Gastroesophageal sphincter (tissue), 4 donors: ENCODE measurements around the gene GPAT2. TPM values are rescaled to one million over a fixed set of nuclear protein-coding genes. Genes with fewer than 3 reads are reported as not detected.
"Not testable (repeated sequence)": the region's sequence is repeated elsewhere in the genome, so short reads cannot be mapped to it uniquely, and the experiment has no call there.

Experiments used
- ATAC-seq: fragments of 150-250 bp; one replicate; pipeline ENCODE4 v1.9.1; 2016; ENCODE audit warnings: mild to moderate bottlenecking, moderate library complexity
- H3K27ac ChIP-seq, 4 donors: fragments of 200-600 bp; sonication (generic) in 3 of 4; 1 replicate in 3 of 4; 2 replicates in 1 of 4; pipeline ENCODE4 v1.5.1; 2016 to 2019
- H3K27me3 ChIP-seq: fragments of 200-600 bp; sonication (generic); one replicate; pipeline ENCODE4 v1.5.1; 2019
- H3K36me3 ChIP-seq, 2 donors: fragments of 200-600 bp; sonication (generic); one replicate each; pipeline ENCODE4 v1.5.1; 2019; ENCODE audit warnings: control low read depth in 1 of 2
- H3K4me1 ChIP-seq, 3 donors: fragments of 200-600 bp; sonication (generic); 1 replicate in 2 of 3; 2 replicates in 1 of 3; pipeline ENCODE4 v1.5.1; 2016 to 2019; ENCODE audit warnings: control low read depth in 2 of 3
- H3K4me3 ChIP-seq, 2 donors: fragments of 200-600 bp; sonication (generic); one replicate each; pipeline ENCODE4 v1.5.1; 2019; ENCODE audit warnings: mild to moderate bottlenecking in 1 of 2, moderate library complexity in 1 of 2
- H3K9me3 ChIP-seq, 3 donors: fragments of 200-600 bp; sonication (generic); one replicate each; pipeline ENCODE4 v1.5.1; 2017 to 2019; ENCODE audit warnings: control low read depth in 2 of 3
- CTCF ChIP-seq, 4 experiments: fragments of 200-600 bp in 2 of 4; fragments of 450-650 bp in 2 of 4; sonication (generic) in 1 of 4; IDR thresholded peaks; one replicate each; pipeline ENCODE4 v1.5.1; 2017 to 2019; ENCODE audit warnings: antibody characterized with exemption in 4 of 4, mild to moderate bottlenecking in 2 of 4, moderate library complexity in 2 of 4
- EP300 ChIP-seq: sonication (generic); formaldehyde crosslinking; IDR thresholded peaks from one replicate; pipeline ENCODE4 v1.6.1; 2017; ENCODE audit warnings: antibody characterized with exemption, mild to moderate bottlenecking
- POLR2A ChIP-seq, 2 donors: fragments of 450-650 bp; IDR thresholded peaks; one replicate each; pipeline ENCODE4 v1.6.1; 2017; ENCODE audit warnings: antibody characterized with exemption in 2 of 2, mild to moderate bottlenecking in 2 of 2, moderate library complexity in 1 of 2
- POLR2AphosphoS5 ChIP-seq: sonication (generic); formaldehyde crosslinking; IDR thresholded peaks from one replicate; pipeline ENCODE4 v1.6.1; 2017; ENCODE audit warnings: antibody characterized with exemption
- WGBS, 2 donors: methylation state at CpG; one replicate each; pipeline ENCODE4 v1.1.5; 2018; ENCODE audit warnings: low coverage in 1 of 2; 5-methylcytosine and 5-hydroxymethylcytosine counted together
- total RNA-seq, 4 donors: library from RNA; depleted of rRNA; stranded (reverse); fragments of >200 nt; gene quantifications; one replicate each; pipeline ENCODE4 v1.1.0, GENCODE V29; 2016

GPAT2 gene, protein sequence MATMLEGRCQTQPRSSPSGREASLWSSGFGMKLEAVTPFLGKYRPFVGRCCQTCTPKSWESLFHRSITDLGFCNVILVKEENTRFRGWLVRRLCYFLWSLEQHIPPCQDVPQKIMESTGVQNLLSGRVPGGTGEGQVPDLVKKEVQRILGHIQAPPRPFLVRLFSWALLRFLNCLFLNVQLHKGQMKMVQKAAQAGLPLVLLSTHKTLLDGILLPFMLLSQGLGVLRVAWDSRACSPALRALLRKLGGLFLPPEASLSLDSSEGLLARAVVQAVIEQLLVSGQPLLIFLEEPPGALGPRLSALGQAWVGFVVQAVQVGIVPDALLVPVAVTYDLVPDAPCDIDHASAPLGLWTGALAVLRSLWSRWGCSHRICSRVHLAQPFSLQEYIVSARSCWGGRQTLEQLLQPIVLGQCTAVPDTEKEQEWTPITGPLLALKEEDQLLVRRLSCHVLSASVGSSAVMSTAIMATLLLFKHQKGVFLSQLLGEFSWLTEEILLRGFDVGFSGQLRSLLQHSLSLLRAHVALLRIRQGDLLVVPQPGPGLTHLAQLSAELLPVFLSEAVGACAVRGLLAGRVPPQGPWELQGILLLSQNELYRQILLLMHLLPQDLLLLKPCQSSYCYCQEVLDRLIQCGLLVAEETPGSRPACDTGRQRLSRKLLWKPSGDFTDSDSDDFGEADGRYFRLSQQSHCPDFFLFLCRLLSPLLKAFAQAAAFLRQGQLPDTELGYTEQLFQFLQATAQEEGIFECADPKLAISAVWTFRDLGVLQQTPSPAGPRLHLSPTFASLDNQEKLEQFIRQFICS
- total RNA-seq = 1 to 10 TPM; 1.9 to 8.4 (median 3.9) TPM

DNA sequence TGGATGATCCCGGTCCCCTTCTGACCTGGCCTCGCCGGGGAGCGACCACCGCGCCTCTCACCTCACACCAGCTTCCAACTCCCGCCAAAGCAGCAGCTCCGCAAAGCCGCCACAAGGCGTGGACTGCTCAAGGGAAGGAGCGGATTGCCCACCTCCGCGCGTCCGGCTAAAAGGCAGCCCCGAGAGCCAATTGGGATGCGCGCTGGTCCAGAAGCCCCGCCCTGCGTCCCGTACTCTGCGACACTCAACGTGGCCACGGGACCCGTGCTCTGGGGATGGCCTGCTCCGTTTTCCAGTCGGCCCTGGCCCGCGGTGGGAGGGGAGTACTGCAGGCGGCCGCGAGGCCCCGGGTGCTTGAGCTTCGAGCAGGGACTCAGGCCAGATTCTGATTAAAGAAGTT lies at the start of gene GPAT2:
TSS of gene GPAT2 (minus strand) at position 125 of the 400 bp plus-strand sequence. CDS start 2,557 bp downstream, outside the sequence.
- WGBS, 2 donors = no CpG with 5 or more reads among the region's 34 CpGs
- H3K9me3 ChIP-seq, H3K27ac ChIP-seq, H3K4me3 ChIP-seq, ATAC-seq, H3K36me3 ChIP-seq, H3K27me3 ChIP-seq, H3K4me1 ChIP-seq: not testable (repeated sequence)

DNA sequence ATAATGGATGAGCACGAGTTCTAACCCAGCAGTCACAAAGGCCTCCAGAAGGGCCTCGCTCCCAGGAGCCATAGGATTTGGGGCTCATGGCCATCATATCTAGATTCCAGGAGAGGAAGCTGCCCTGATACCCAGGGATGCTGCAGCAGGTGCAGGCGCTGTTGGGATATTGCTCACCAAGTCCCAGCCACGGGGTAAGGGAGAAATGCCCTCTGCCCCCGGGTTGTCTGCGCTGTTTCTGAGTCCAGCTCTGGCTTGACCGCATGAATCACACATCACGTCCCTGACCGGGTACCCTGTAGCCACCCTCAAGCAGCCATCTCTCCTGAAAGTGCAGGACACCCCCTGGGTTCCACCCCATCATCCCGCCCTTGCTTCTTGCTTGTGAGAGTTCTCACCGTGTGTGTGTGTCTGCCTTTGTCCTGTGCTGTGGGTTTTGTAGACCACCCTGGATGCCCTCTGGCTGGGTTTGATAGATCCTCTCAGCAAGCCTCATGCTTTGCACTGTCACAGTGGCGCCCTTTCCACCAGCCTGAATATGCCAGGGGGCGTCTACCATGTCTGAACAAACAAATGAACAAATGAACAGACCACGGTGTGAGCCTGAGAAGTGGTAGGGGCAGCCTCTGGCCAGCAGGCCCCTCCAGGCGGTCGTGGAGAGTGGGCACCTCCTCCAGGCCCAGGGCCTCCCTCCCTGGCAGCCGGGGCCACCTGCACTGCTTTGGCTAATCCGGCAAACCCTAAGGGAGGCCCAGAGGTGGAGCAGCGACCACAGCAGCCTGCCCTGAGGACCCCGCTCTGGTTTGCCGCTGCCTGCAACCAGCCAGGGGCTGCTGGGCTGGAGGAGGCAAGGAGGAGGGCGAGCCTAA lies 49.5 kb upstream of the GPAT2 start:
- Histone ChIP-seq H3K27ac (no peak overlapping the region), H3K4me1 (peaks cover 0 to 16% (median 0%) of the 10 kb centered on the region in 3 donors), H3K9me3 (no peaks in the 10 kb centered on the region), H3K4me3 (no peak overlapping the region), H3K36me3 (no peaks in the 10 kb centered on the region), H3K27me3 (peaks cover 10% of the 10 kb centered on the region)
- TF ChIP-seq POLR2A (IDR thresholded peaks at IDR 0.05) (no peak), EP300 (no peak), CTCF (IDR thresholded peaks at IDR 0.05) (no peak), POLR2AphosphoS5 (no peak)
- 92 to 100% methylated on average over 6 to 7 of the region's 22 CpGs for WGBS, 2 donors
- ATAC-seq = no peak

DNA sequence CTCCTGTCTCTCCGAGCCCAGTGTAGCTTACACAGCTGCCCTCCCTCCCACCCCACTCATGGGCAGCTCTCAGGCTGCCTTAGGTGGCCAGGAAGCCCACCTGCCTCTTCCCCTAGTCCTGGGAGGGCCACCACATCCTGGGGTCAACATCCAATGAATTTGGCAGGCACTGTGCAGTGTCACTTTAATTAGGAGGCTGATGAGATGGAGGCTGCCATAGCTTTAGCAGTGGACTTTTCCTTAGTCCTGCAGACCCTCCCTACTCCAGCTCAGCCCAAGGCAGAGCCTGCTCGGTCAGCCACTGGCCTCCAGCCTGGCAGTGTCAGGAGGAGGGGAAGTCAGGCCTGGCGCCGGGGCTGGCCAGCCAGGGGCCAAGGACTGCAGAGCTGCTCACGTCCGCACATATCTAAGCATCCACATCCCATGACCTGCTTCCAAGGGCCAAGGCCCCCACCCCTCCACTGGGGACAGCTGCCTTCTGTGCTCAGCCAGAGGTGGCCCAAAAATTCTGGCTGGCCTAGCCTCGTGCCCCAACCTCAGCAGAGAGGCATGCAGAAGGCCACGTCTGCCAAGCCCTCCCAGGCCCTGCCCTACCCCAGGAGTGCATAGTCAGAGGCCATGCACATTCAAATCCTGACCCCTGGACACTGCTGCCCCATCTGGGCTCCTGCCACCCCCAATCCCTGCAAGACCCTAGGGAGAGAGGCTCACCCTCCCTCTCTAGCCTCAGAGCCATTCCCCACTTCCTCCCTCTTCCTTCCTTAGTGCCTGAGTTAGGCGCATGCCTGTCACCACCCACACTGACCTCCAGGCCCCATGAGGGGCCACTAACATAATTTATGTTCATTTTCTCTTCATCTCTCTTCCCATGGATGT lies 48.6 kb upstream of the GPAT2 start:
- TF ChIP-seq EP300 (no peak), CTCF (IDR thresholded peaks at IDR 0.05) (no peak), POLR2AphosphoS5 (no peak), POLR2A (IDR thresholded peaks at IDR 0.05) (no peak)
- 71 to 77% methylated on average over 1 of the region's 9 CpGs for WGBS, 2 donors
- peaks cover 0 to 16% (median 0%) of the 10 kb centered on the region in 3 donors for H3K4me1 ChIP-seq

GRCh38 chr2:96082211-96083063 lies 47.7 kb upstream of the GPAT2 start:
- peak; percentile 65 for ATAC-seq
- Histone ChIP-seq H3K9me3 (peaks cover 0 to 1% (median 0%) of the 10 kb centered on the region in 3 donors), H3K4me1 (peaks cover 0 to 16% (median 0%) of the 10 kb centered on the region in 3 donors), H3K36me3 (no peaks in the 10 kb centered on the region), H3K27me3 (no peaks in the 10 kb centered on the region), H3K27ac (peak overlapping the region in 2 of 4 donors; percentile 38 to 49), H3K4me3 (no peak overlapping the region)
- TF ChIP-seq POLR2AphosphoS5 = no peak
- 83% methylated on average over 7 of the region's 14 CpGs; no CpG with 5 or more reads in 1 of the 2 donors for WGBS, 2 donors

More for the DNA sequence above, 48.6 kb upstream of the GPAT2 start:
- peak; percentile 70 for ATAC-seq
- Histone ChIP-seq H3K27ac (peak overlapping the region in 2 of 4 donors; percentile 38 to 49), H3K9me3 (no peaks in the 10 kb centered on the region), H3K27me3 (peaks cover 1% of the 10 kb centered on the region), H3K4me3 (no peak overlapping the region), H3K36me3 (no peaks in the 10 kb centered on the region)
